H1 (cell line): ENCODE data around the gene LGI4. TPM values are rescaled to one million over a fixed set of nuclear protein-coding genes. Genes with fewer than 3 reads are reported as not detected.

ENCODE experiments used
- CTCF ChIA-PET: fragments of 300-600 bp; sonication (Branson Sonifier 250); formaldehyde crosslinking; loops from one replicate; lab custom pipeline; 2021; ENCODE audit not compliant: partially characterized antibody; lab: Charles Lee
- POLR2A ChIA-PET: fragments of 300-600 bp; sonication (Branson Sonifier 250); formaldehyde crosslinking; loops from one replicate; lab custom pipeline; 2021; ENCODE audit warnings: inconsistent platforms; ENCODE audit not compliant: partially characterized antibody; lab: Charles Lee
- DNase-seq, 2 experiments: peaks; one replicate each; pipeline versions ENCODE4 v3.0.0 to v3.0.0-alpha.2; 2010 to 2022; ENCODE audit warnings: low spot score in 2 of 2, low read depth in 1 of 2, mixed read lengths in 1 of 2
- FAIRE-seq: peaks from 2 replicates; lab custom pipeline; 2011; peaks lifted over from hg19 to GRCh38; lab: Jason Lieb, UNC
- H2AFZ ChIP-seq: 2 replicates; pipeline ENCODE4 v1.8.1; 2012; ENCODE audit warnings: low read length, inconsistent platforms
- H2AK5ac ChIP-seq: 2 replicates; pipeline ENCODE4 v1.6.1; 2013; ENCODE audit warnings: low read depth, low read length
- H2BK120ac ChIP-seq: replicated peaks from 2 replicates; pipeline ENCODE3; 2013; ENCODE audit warnings: low read depth, low read length, inconsistent platforms
- H2BK12ac ChIP-seq: 2 replicates; pipeline ENCODE4 v1.6.1; 2013; ENCODE audit warnings: low read depth, low read length
- H2BK15ac ChIP-seq: 2 replicates; pipeline ENCODE4 v1.6.1; 2013; ENCODE audit warnings: low read length
- H2BK20ac ChIP-seq: 2 replicates; pipeline ENCODE4 v1.6.1; 2013; ENCODE audit warnings: low read length
- H2BK5ac ChIP-seq: 2 replicates; pipeline ENCODE4 v1.6.1; 2013; ENCODE audit warnings: low read depth, low read length
- H3K14ac ChIP-seq: 2 replicates; pipeline ENCODE4 v1.6.1; 2013; ENCODE audit warnings: inconsistent platforms; ENCODE audit not compliant: insufficient read length
- H3K18ac ChIP-seq: 2 replicates; pipeline ENCODE4 v1.6.1; 2013; ENCODE audit warnings: low read length; ENCODE audit errors: extremely low read depth
- H3K23ac ChIP-seq: 2 replicates; pipeline ENCODE4 v1.6.1; 2013; ENCODE audit warnings: inconsistent platforms; ENCODE audit not compliant: insufficient read length
- H3K23me2 ChIP-seq: 2 replicates; pipeline ENCODE4 v1.6.1; 2013; ENCODE audit warnings: low read depth, low read length
- H3K27ac ChIP-seq: 2 replicates; pipeline ENCODE4 v1.6.1; 2011; ENCODE audit warnings: low read depth, low read length, inconsistent platforms
- H3K27me3 ChIP-seq, 4 experiments: replicated peaks in 1 of 4; 1 replicate in 1 of 4; 2 replicates in 3 of 4; pipeline versions ENCODE4 v1.6.1 to v1.8.1; 2011 to 2013; ENCODE audit warnings: low read length in 3 of 4, mild to moderate bottlenecking in 3 of 4, inconsistent platforms in 2 of 4, mixed read lengths in 2 of 4, moderate library complexity in 1 of 4; ENCODE audit not compliant: control insufficient read depth in 3 of 4, insufficient read depth in 3 of 4; ENCODE audit errors: extremely low read depth in 1 of 4
- H3K36me3 ChIP-seq, 4 experiments: 2 replicates each; pipeline versions ENCODE4 v1.6.1 to v1.8.1; 2011 to 2013; ENCODE audit warnings: mild to moderate bottlenecking in 4 of 4, low read length in 3 of 4, moderate library complexity in 2 of 4, control low read depth in 1 of 4, inconsistent platforms in 1 of 4; ENCODE audit not compliant: insufficient read depth in 4 of 4, control insufficient read depth in 2 of 4
- H3K4ac ChIP-seq: replicated peaks from 2 replicates; pipeline ENCODE3; 2013; ENCODE audit warnings: low read length, low read depth, mixed read lengths, inconsistent platforms; ENCODE audit not compliant: insufficient read length
- H3K4me1 ChIP-seq, 4 experiments: replicated peaks in 1 of 4; 1 replicate in 1 of 4; 2 replicates in 3 of 4; pipeline versions ENCODE4 v1.6.1 to v1.8.1; 2011 to 2013; ENCODE audit warnings: low read length in 3 of 4, inconsistent platforms in 2 of 4, mixed read lengths in 1 of 4; ENCODE audit not compliant: insufficient read depth in 4 of 4, control insufficient read depth in 3 of 4
- H3K4me2 ChIP-seq, 2 experiments: 2 replicates each; pipeline versions ENCODE4 v1.6.1 to v1.8.1; 2011 to 2013; ENCODE audit warnings: low read depth in 2 of 2, low read length in 2 of 2, control low read depth in 1 of 2, inconsistent platforms in 1 of 2, mild to moderate bottlenecking in 1 of 2; ENCODE audit not compliant: insufficient read depth in 1 of 2
- H3K4me3 ChIP-seq, 4 experiments: fragments of 200-600, 300-600 bp in 1 of 4; sonication (generic), shearing (Covaris generic), sonication (Bioruptor Twin) in 1 of 4; 2 replicates each; pipeline versions ENCODE4 v1.5.1 to v1.8.1; 2011 to 2016; ENCODE audit warnings: low read length in 4 of 4, low read depth in 3 of 4, control low read depth in 2 of 4, inconsistent platforms in 2 of 4, mild to moderate bottlenecking in 2 of 4, mixed read lengths in 1 of 4, moderate library complexity in 1 of 4; ENCODE audit not compliant: insufficient read depth in 2 of 4; ENCODE audit errors: extremely low read depth in 1 of 4
- H3K56ac ChIP-seq: replicated peaks from 2 replicates; pipeline ENCODE3; 2013; ENCODE audit warnings: low read depth, mild to moderate bottlenecking, mixed read lengths, low read length, inconsistent platforms; ENCODE audit not compliant: insufficient read length
- H3K79me1 ChIP-seq: 2 replicates; pipeline ENCODE4 v1.6.1; 2013; ENCODE audit warnings: low read depth, low read length, control low read depth
- H3K79me2 ChIP-seq, 2 experiments: 2 replicates each; pipeline versions ENCODE4 v1.6.1 to v1.8.1; 2012 to 2013; ENCODE audit warnings: low read length in 2 of 2, mild to moderate bottlenecking in 2 of 2, inconsistent platforms in 1 of 2; ENCODE audit not compliant: insufficient read depth in 2 of 2, control insufficient read depth in 1 of 2
- H3K9ac ChIP-seq, 4 experiments: replicated peaks in 1 of 4; 1 replicate in 1 of 4; 2 replicates in 3 of 4; pipeline versions ENCODE4 v1.6.1 to v1.8.1; 2011 to 2013; ENCODE audit warnings: low read depth in 3 of 4, low read length in 3 of 4, control low read depth in 2 of 4, mild to moderate bottlenecking in 2 of 4, moderate library complexity in 2 of 4, inconsistent platforms in 1 of 4; ENCODE audit errors: extremely low read depth in 1 of 4
- H3K9me3 ChIP-seq, 2 experiments: 2 replicates each; pipeline versions ENCODE4 v1.6.1 to v1.8.1; 2012 to 2013; ENCODE audit warnings: mild to moderate bottlenecking in 2 of 2, moderate library complexity in 2 of 2, control low read depth in 1 of 2, inconsistent platforms in 1 of 2, low read depth in 1 of 2, low read length in 1 of 2, mixed read lengths in 1 of 2; ENCODE audit not compliant: insufficient read depth in 2 of 2
- H4K20me1 ChIP-seq, 2 experiments: replicated peaks in 1 of 2; 2 replicates each; pipeline versions ENCODE3 to v1.8.1; 2011 to 2013; ENCODE audit warnings: inconsistent platforms in 2 of 2, low read length in 2 of 2, mild to moderate bottlenecking in 1 of 2; ENCODE audit not compliant: insufficient read depth in 2 of 2, control insufficient read depth in 1 of 2
- H4K5ac ChIP-seq: 2 replicates; pipeline ENCODE4 v1.6.1; 2013; ENCODE audit warnings: low read length, low read depth, mixed read lengths, inconsistent platforms; ENCODE audit not compliant: insufficient read length
- H4K8ac ChIP-seq: 2 replicates; pipeline ENCODE4 v1.8.0; 2013; ENCODE audit warnings: mild to moderate bottlenecking, moderate library complexity, low read length, inconsistent platforms; ENCODE audit not compliant: insufficient read depth; ENCODE audit errors: extremely low read depth
- H4K91ac ChIP-seq: replicated peaks from 2 replicates; pipeline ENCODE3; 2013; ENCODE audit warnings: low read length, mixed read lengths, inconsistent platforms; ENCODE audit not compliant: insufficient read length
- CBX5 ChIP-seq: fragments of 300-800, 300-1000 bp; sonication (generic); IDR thresholded peaks from 2 replicates; pipeline ENCODE4 v1.7.1; 2016; ENCODE audit warnings: antibody characterized with exemption, low read length, low read depth
- CTBP2 ChIP-seq: IDR thresholded peaks from 2 replicates; pipeline ENCODE4 v1.7.0; 2011; ENCODE audit warnings: borderline replicate concordance, mild to moderate bottlenecking, moderate library complexity, mixed read lengths, low read length; ENCODE audit not compliant: insufficient read depth, insufficient read length
- KDM5A ChIP-seq: fragments of 200-600 bp; IDR thresholded peaks from 2 replicates; pipeline ENCODE4 v1.7.1; 2012; ENCODE audit warnings: mild to moderate bottlenecking, low read length, inconsistent platforms, mixed read lengths
- MAFK ChIP-seq: IDR thresholded peaks from 2 replicates; pipeline ENCODE4 v1.6.1; 2012; ENCODE audit warnings: low read depth, mild to moderate bottlenecking, improper control_type of control experiment, low read length
- MAX ChIP-seq: IDR thresholded peaks from 2 replicates; pipeline ENCODE4 v1.6.1; 2012; ENCODE audit warnings: inconsistent platforms
- NRF1 ChIP-seq: IDR thresholded peaks from 2 replicates; pipeline ENCODE4 v1.6.1; 2011; ENCODE audit warnings: mild to moderate bottlenecking, low read depth, low read length, improper control_type of control experiment
- RAD21 ChIP-seq, 2 experiments: IDR thresholded peaks in 1 of 2; conservative IDR thresholded peaks in 1 of 2; 2 replicates each; pipeline ENCODE4 v1.6.1; 2011; ENCODE audit warnings: low read depth in 2 of 2, low read length in 2 of 2, improper control_type of control experiment in 1 of 2, inconsistent platforms in 1 of 2, mild to moderate bottlenecking in 1 of 2, moderate library complexity in 1 of 2
- SIN3A ChIP-seq, 2 experiments: IDR thresholded peaks in 1 of 2; conservative IDR thresholded peaks in 1 of 2; 2 replicates each; pipeline ENCODE4 v1.6.1; 2011 to 2012; ENCODE audit warnings: low read length in 2 of 2, improper control_type of control experiment in 1 of 2, low read depth in 1 of 2, mild to moderate bottlenecking in 1 of 2
- SIRT6 ChIP-seq: IDR thresholded peaks from one replicate; pipeline ENCODE4 v1.7.1; 2012; ENCODE audit warnings: low read length, inconsistent platforms
- SP2 ChIP-seq: IDR thresholded peaks from 2 replicates; pipeline ENCODE4 v1.6.1; 2012; ENCODE audit warnings: mild to moderate bottlenecking, low read length, inconsistent platforms
- TAF1 ChIP-seq: IDR thresholded peaks from 2 replicates; pipeline ENCODE4 v1.6.1; 2011; ENCODE audit warnings: mild to moderate bottlenecking, low read depth, low read length
- WGBS, 2 experiments: shearing (Covaris generic) in 1 of 2; methylation state at CpG; one replicate each; pipeline versions ENCODE4 v1.1.6 to v1.1.7; 2013 to 2015; ENCODE audit warnings: low lambda C conversion rate in 2 of 2, mixed read lengths in 2 of 2, inconsistent platforms in 1 of 2, low coverage in 1 of 2, missing lambda C conversion rate in 1 of 2; ENCODE audit not compliant: insufficient replicate concordance in 2 of 2, insufficient coverage in 1 of 2, insufficient read length in 1 of 2; ENCODE audit errors: extremely low coverage in 1 of 2, missing lambda C conversion rate in 1 of 2; 5-methylcytosine and 5-hydroxymethylcytosine counted together
- polyA plus RNA-seq, 7 experiments: library from polyadenylated mRNA; depleted of rRNA in 3 of 7; stranded (reverse) in 5 of 7; unstranded in 2 of 7; fragments of >200 nt in 5 of 7; fragments of 200-250 nt in 2 of 7; gene quantifications; 1 replicate in 5 of 7; 2 replicates in 1 of 7; 4 replicates in 1 of 7; pipeline versions ENCODE4 v1.2.1 to v1.2.3, GENCODE V29; 2011 to 2013; ENCODE audit warnings: missing spikeins in 2 of 7, mixed read lengths in 2 of 7
- total RNA-seq: library from RNA; stranded (reverse); fragmentation: NEBNext Ultra II Directional; extraction: Animal tissue kit (Norgen Biotek cat#: 25700); gene quantifications from 2 replicates; pipeline ENCODE4 v1.2.1, GENCODE V29; 2021

LGI4 gene
- total and polyA plus RNA-seq, 2 of the 8 experiments (the other 6 are each of a cell fraction or from before 2014, with no cell fraction given), result 2.0 to 8.2 TPM

DNA sequence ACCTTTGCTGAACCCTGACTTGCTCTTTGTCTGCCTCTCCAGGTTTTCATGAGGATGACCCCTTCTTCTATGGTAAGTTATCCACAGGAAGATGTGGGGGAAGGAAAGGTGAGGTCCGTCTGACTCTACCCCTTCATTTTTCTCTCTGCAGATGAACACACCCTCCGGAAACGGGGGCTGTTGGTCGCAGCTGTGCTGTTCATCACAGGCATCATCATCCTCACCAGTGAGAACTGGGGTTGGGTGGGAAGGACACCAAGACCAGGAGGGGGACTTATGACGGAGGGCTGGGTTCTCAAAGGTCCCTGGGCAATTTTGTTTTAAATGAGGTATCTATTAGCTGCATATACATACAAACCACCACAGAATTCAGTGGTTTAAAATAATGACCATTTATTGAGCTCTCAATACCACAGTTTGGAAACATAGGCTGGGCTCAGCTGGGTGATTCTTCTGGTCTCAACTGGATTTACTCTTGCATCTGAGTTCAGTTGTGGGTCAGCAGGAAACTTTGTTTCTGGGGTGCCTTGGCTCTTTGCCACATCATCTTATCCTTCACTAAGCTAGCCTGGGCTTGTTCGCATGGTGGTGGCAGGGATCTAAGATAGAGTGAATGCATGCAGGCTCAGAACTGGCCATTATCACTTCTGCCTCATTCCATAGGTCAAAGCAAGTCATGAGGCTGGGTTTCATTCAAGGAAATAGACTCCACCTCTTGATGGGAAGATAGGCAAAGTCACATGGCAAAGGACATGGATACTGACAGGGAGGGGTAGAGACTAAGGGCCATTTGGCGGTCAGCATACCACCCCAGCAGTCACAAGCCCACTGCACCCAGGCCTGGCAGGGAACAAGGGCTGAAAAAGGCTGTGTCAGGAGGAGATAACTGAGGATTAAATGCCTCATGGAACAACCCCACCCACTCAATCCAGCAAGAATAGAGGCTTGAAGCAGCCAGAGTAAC, 31.5 kb upstream of the LGI4 start:
- no peak overlapping the region for H3K18ac ChIP-seq
- no peak overlapping the region for H2BK20ac ChIP-seq
- no peak overlapping the region for H3K9ac ChIP-seq
- H3K14ac ChIP-seq, result no peak overlapping the region
- H2AK5ac ChIP-seq, result no peak overlapping the region
- no peak overlapping the region for H4K8ac ChIP-seq
- no peak for TF ChIP-seq KDM5A
- TF ChIP-seq NRF1, result no peak
- TF ChIP-seq MAX, result no peak
- TF ChIP-seq TAF1, result no peak
- TF ChIP-seq CTBP2, result no peak
- TF ChIP-seq MAFK, result no peak
- no peak for TF ChIP-seq SP2
- TF ChIP-seq CBX5, result no peak
- TF ChIP-seq SIN3A (conservative IDR thresholded peaks at IDR 0.05 in 1 of 2, IDR thresholded peaks at IDR 0.05 in 1 of 2; ENCODE audit: low read depth in 1 of 2, low read length in 2 of 2), result no peak
- TF ChIP-seq SIRT6, result no peak
- no peak for TF ChIP-seq RAD21 (IDR thresholded peaks at IDR 0.05 in 1 of 2, conservative IDR thresholded peaks at IDR 0.05 in 1 of 2; ENCODE audit: low read depth in 2 of 2, low read length in 2 of 2)
- H3K23me2 ChIP-seq, result no peaks in the 10 kb centered on the region
- no peaks in the 10 kb centered on the region for H3K4me1 ChIP-seq
- no peaks in the 10 kb centered on the region for H3K27me3 ChIP-seq
- H3K36me3 ChIP-seq, result peaks cover 8 to 52% (median 33%) of the 10 kb centered on the region in 4 experiments; a peak in 7 of 8 replicates
- no peak overlapping the region for H3K4me2 ChIP-seq
- no peak overlapping the region for H2AFZ ChIP-seq
- POLR2A ChIA-PET, result interaction anchor here (0.6 to 1.9 kb wide), 6 partner anchors 9 to 131 kb away, joined by 3 to 7 read pairs (median 3); partner anchors contain the start of gene FXYD5
- H2BK5ac ChIP-seq, result no peak overlapping the region
- 0 out of 4 replicates have a peak, but pooled peaks cover 0 to 2% of the 10 kb centered on the region in 2 experiments for H3K9me3 ChIP-seq
- no peak overlapping the region for H2BK15ac ChIP-seq
- H4K5ac ChIP-seq, result no peak overlapping the region
- H3K79me1 ChIP-seq, result no peaks in the 10 kb centered on the region; the same call in 1 of the 2 replicates
- H3K27ac ChIP-seq, result no peak overlapping the region
- H3K4me3 ChIP-seq, result no peak overlapping the region
- H3K79me2 ChIP-seq, result no peaks in the 10 kb centered on the region
- 88% methylated on average over 7 of the region's 7 CpGs; no CpG with 5 or more reads in 1 of the 2 experiments for WGBS, 2 experiments
- H3K23ac ChIP-seq, result no peak overlapping the region
- DNase-seq (no peak), FAIRE-seq (no peak)
- no peak overlapping the region for H3K56ac ChIP-seq
- H3K4ac ChIP-seq, result no peak overlapping the region
- CTCF ChIA-PET, result interaction anchor here (0.6 to 3.2 kb wide), 6 partner anchors 12 to 113 kb away, joined by 3 to 16 read pairs (median 4); partner anchors contain the start of gene FXYD5
- no peak overlapping the region for H4K91ac ChIP-seq
- H2BK12ac ChIP-seq, result no peak overlapping the region
- H4K20me1 ChIP-seq, result peaks cover 0 to 3% of the 10 kb centered on the region in 2 experiments
- no peak overlapping the region for H2BK120ac ChIP-seq
